ENCODE data around the gene RASGEF1C.

RASGEF1C gene

DNA sequence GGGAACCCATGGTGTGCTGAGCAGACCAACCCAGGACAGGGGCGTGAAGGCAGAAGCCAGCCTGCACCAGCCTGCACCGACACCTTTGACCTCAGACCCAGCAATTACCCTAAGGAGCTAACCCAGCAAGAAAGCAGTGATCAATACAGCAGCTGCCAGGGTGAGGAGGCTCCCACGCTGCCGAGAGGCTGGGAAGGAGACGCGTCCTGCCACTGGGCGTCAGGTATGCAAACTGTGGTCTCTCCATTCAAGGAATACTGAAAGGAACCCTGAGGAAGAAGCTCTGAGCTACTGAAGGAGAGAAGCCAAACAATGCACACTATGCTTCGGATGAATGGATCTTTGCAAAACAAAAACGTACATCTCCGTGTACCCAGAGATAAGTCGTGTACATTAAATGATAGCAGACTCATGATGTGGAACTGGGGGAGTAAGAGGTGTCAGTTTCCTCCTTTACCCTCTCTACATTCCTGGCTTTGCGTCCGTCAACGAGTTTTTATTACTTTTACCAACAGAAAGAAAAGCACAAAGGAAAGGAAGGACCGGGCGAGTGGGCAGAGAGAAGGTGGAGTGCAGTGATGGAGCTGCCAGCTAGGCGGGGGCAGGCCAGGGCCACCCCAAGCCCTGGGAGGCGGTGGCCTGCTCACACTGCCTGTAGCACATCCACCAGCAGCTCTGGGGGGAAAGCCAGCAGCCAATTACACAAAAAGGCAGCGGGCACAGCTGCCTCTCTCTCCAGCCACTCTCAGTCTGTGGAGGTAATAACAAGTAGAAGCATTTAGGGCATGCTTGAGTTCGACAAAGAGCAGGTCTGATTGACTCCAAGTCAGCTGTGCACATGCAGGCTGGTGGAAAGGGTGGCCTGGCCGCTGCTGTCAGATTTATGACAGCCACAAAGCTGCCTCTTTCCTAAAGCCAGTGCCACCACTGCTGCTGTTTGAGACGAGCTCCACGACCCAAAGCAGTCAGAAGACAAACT is 29.3 kb downstream of the RASGEF1C start:
- DNase-seq (ENCODE audit: low read depth), result no peak

DNA sequence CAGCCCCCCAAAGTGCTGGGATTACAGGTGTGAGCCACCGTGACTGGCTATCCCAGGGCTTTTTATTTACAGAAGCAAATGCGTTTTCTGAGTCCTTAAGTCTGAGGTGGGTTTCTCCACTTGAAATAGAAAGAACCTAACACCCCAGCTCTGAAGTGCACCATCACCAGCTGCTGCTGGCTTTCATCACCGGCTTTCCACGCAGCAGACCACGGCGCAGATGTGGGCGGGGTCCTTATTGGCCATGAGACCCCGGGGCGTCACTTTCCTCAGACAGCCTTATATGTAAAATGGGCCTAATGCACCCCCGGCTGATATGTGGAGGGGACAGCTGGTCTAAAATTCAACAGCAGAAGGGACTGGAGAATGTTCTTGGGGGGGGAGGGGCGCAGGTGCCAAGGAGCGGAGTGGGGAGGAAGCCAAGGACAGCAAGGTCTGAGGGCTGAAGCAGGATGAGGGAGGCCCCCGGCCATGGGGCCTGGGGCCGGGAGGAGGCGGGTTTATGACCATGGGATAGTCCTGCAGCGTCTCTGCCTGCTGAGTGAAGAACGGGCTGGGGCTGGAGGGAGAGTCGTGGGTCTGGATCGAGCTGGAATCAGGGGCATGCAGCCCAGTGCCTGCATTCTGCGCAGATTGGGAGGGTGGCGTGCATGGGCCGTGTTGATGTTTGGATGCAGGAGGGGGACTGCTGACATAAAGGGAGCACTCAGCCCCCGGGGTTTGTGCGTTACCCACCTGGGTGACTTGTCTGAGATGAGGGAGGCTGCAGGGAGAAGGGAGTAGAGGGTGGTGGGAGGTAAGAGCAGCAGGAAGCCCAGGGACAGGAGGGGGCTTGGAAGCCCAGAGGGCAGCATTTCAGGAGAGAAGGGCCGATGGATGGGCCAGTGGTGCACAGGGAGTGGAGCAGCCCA is 30.2 kb downstream of the RASGEF1C start:
- no peak for DNase-seq (ENCODE audit: low read depth)

DNA sequence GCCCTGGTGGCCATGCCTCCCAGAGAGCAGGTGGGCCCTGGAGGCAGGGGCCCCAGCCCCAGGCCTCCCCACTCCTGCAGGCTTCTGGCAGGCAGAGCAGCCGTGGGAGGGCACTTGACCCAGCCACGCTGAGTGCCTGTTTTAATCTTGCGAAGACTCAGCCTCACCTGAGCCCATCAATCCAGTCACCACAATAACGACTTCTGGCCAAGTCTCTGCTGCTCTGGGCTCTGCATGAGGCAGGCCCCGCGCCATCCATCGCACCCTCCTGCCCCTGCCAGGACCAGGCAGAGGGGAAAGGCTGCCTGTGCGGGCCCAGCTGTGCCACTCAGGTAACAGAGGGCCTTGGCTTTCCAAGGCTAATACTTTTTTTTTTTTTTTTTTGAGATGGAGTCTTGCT is 32.8 kb downstream of the RASGEF1C start:
- DNase-seq (ENCODE audit: low read depth), result no peak

DNA sequence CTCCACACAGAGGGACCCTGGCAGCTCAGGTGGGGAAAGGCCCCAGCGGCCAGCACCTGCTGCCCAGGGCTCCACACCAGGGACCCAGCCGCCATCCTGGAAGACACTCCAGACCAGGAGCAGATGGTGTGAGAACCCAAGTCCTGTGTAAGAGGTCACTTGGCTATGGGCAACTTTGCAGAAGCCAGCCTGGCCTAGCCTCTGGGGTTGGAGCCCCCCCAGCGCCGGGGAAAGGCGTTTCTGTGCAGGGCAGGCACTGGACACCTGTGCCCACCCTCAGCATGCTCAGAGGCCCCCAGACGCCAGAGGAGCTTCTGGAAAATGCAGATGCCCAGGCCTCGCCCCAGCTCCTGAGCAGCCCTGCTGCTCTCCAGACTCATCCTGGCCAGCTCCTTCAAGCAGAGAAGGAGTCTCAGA is 34.0 kb downstream of the RASGEF1C start:
- no peak for DNase-seq (ENCODE audit: low read depth)

DNA sequence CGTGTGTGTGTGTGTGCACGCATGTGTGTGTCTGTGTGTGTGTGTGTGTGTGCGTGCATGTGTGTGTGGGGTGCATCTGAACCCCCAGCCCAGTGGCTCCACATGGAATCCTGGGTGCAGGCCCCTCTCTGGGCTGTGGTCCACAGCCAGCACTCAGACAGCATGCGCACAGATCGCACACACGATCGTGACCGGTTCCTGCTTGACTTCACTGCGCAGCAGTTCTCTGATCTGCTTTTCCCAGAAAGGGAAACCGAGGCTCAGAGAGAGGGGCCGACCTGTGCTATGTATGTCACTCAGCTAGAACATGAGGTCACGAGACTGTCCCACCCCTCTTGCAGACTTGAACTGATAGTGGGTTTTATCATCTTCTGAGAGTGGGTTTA is 34.4 kb downstream of the RASGEF1C start:
- no peak for DNase-seq (ENCODE audit: low read depth)

DNA sequence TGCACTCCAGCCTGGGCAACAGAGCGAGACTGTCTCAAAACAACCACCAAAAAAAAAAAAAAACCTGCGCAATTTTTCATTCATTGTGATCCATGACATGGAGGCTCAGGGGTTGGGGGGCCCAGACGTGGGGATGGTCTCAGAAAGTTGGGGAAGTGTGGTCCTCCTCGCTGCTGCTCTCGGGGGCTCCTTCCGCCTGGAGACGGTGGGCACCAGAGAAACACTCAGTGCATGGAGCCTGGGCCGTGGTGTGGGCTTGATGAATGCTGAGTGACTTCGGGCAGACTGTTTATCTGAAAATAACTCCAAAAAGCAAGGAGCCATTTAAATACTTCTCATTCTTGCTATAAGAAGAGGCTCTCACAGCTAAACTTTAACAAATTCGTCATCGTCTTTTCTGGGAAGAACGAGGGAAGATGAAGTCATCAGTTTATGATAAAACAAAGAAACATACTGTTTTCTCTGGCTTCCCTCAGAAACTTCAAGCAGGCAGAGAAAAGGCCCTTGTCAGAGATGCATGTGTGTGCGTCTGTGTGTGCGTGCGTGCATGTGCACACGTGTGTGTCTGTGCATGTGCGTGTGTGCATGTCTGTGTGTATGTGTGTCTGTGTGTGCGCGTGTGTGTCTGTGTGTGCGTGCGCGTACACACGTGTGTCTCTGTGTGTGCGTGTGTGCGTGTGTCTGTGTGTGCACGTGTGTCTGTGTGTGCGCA is 35.0 kb downstream of the RASGEF1C start:
- DNase-seq (ENCODE audit: low read depth), result no peak

DNA sequence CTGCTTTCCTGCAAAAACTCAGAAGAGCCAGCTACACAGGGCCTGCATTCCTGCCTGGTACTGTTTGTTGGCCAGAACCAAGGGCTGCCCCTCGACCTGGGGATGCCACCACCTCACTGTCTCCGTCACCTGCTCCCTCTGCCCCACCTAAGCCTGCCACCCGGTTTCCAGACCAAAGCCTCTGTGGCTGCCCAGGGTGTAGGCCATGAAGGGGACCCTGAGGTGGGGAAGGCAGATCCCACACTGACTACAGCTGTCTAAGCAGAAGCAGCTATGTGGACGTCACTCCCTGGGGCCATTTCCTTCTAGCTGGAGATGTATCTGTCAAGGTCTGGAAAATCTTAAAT is 35.8 kb downstream of the RASGEF1C start:
- DNase-seq (ENCODE audit: low read depth), result no peak

DNA sequence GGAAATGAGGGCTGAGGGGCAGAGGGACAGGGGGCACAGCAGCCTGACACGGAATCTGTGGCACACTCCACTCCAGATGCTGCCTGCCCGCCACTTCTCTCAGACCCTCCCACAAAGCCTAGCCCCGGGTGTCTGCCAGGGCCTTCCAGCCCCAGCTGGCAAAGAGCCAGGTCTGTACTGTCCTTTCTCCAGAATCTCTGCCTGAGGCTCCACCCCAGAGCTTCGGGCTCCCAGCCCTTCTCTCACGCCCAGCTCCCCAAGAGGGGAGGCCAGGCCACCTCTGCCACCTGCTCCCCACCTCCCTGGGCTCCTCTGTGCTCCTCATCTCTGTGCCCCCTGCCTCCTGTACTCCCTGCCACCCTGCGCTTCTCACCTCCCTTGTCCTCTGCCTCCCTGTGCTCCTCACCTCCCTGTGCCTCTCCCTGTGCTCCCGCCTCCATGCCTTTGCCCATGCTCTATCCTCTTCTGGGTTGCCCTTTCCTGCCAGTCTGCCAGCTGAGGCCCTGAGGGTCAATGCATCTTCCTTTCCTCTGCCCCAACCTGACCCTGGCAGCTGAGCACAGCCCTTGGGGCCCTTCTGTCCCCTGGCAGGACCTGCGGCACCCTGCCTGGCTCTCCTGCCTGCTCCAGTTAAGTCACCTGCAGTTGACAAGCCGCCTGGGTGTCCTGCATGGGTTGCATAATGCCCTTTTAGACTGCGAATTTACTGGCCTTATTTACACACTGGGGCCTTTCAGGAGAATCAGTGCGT is 36.4 kb downstream of the RASGEF1C start:
- no peak for DNase-seq (ENCODE audit: low read depth)

DNA sequence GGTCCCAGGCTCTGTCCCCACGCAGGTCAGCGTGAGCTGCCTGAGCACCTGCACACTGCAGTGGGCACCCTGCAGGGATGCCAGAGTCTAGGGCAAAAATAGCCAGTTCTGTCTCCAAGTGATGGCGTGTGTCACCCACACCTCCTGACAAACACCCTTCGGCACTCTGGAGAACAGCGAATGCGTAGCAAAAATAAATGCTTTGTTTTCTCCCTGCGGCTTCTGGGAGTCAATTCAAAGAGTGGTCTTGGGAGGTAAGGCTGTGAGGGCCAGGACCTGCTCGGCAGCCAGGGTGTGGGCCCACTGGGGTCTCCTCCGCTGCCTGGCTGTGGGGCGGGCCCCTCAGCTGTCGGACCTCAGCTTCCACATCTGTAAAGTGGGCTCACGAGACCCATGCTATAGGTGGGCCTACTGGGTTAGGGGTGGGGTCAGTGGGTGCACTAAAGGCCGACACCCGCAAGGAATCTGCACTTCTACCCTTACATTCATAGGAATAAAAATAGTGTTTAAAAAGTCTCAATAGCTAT is 37.4 kb downstream of the RASGEF1C start:
- no peak for DNase-seq (ENCODE audit: low read depth)

DNA sequence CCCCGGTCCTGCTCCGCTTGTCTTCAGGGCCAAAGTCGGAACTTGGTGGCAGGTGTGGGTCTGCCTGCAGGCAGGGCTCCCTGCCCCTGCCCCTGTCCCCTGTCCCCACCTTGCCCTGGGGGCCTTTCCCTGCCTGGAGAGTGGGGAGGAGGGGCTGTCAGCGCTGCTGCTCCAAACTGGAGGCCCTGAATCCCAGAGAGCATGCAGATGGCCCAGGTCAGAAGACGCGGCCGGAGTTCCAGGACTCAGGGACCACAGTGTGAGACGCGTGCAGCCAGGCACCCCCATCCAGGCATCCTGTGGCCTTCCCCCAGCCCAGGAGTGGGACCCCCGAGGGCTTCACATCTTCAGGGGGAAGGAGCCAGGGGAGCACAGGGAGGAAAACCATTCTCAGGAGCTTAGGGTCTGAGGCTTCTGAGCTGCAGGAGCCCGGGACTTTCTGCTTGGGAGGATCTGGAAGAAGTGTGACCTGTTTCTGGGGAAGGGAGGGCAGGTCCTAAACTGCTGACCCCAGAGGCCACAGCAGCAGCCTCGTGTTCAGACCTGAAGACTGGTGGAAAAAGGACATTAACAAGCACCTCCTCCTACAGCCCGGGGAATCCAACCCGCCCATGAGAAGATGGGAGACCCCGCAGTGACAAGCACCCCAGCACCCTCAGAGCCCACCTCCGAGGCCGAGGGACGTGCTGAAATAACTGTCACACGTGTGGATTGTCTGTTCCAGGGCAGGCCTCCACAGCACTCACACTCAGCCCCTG is 38.0 kb downstream of the RASGEF1C start:
- DNase-seq (ENCODE audit: low read depth), result no peak

DNA sequence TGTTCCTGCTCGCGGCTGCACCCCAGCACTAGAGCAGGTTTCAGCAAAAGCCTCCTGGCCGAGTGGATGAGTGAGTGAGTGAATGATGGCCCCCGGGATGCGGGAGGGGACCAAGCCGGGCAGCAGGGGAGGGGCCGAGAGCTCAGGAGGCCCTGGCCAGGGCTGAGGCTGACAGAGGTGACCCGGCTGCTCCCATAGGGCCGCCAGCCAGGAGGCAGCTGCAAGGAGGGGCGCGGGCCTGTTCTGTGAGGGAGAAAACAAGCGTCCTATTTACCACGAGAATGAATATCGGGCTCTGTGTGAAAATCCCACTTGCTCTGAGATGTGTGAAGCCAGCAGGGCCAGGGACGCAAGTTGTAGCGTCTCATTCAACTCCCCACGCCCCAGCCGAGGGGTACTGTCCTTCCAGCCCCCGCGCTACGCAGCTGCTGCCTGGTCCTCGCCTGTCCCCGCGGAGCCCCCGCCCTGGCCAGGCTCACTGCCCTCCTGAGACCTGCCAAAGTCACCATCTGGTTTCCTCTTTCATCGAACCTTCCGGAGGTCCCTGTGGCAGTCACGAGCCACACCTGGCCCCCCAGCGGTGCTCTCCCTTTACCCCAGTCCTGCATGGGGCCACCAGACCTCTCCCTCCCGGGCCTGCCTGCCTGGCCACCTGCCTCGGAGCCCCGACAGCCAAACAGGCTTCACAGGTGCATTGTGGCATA is 38.8 kb downstream of the RASGEF1C start:
- no peak for DNase-seq (ENCODE audit: low read depth)

DNA sequence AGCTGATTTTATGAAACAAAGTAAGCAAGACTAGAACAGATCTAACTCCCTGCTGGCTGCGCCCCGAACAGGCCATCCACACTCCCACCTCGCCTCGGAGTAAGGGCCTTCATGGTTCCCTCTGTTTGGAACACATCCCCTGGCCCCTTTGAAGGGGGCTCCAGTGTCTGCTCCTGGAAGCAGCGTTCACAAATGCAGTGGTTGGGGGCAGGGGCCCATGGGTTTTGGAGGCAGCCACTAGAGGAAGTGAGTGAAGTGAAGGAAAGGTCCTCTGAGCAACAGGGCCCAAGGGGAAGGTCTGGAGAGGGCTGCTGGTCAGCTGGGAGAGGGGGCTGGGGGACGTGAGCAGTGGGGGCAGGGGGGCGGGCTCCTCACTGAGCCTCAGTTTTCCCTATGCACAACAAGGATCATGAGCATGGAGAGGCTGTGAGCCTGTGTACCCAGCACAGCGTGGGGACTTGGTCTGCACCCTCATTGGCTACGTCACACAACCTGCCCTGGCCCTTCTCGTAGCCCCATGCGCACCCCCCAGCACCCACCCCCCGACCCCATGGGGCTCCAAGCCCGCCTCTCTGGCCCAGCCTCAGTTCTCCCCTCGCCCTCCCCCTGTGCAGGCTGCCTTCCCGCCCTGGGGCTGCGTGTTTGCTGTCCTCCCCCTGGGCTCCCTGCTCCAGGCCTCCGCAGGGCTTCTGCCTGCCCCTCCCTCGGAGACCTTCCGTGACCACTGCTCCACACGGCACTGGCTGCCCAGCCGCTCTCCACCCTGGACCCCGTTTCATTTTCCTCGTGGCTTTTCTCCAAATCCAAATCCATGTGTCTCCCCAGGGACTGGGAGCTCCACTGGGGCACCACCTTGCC is 39.5 kb downstream of the RASGEF1C start:
- DNase-seq (ENCODE audit: low read depth), result no peak

DNA sequence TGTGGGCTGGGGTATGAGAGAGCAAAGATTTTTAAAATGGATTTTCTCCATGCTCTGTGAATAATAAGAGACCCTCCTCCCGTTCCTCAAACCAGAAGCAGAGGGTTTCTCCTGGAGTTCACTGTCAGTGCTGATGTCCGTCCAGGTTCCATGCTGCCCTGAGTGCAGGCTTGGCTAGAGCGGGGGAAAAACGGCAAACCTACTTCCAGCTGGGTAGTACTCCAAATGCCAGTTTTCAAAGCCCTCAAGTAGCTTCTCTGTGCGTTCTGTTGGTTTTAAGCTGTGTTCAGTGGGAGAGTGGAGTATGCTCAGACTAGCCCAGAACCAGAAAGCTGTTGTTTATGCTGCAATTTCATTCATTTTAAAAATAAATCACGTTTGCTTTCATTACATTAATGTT is 40.3 kb downstream of the RASGEF1C start:
- DNase-seq (ENCODE audit: low read depth), result no peak

DNA sequence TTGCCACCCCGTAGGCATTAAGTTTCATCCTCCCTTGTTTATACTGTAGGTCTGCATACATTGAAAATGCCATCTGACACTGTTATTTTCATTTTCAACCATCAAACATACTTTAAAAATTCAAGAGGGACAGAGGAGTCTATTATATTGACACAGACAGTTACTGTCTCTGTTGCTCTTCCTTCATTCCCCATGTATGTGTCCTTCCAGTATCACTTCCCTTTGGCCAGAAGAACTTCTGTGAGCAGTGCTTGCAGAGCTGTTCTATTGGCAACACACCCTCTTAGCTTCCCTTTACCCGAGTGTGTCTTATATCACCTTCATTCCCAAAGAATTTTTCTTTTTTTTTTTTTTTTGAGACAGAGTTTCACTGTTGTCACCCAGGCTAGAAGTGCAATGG is 42.8 kb downstream of the RASGEF1C start:
- DNase-seq (ENCODE audit: low read depth), result no peak

DNA sequence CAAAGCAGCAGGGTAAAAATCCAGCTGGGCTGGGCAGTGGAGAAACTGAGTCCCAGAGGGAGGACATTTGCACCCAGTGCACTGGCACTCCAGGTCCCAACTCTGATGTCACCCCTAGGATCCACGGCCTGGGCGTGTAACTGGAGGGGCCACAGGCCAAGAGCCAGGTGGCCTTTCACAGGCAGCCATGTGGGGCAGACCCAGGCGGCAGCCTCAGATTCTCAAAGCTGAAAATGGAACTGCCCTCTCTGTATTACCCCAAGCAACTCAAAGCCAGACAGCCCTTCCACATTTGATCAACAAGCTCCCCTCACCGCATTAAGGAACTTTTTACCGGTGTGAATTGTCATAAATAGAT is 46.7 kb downstream of the RASGEF1C start:
- no peak for DNase-seq (ENCODE audit: low read depth)

DNA sequence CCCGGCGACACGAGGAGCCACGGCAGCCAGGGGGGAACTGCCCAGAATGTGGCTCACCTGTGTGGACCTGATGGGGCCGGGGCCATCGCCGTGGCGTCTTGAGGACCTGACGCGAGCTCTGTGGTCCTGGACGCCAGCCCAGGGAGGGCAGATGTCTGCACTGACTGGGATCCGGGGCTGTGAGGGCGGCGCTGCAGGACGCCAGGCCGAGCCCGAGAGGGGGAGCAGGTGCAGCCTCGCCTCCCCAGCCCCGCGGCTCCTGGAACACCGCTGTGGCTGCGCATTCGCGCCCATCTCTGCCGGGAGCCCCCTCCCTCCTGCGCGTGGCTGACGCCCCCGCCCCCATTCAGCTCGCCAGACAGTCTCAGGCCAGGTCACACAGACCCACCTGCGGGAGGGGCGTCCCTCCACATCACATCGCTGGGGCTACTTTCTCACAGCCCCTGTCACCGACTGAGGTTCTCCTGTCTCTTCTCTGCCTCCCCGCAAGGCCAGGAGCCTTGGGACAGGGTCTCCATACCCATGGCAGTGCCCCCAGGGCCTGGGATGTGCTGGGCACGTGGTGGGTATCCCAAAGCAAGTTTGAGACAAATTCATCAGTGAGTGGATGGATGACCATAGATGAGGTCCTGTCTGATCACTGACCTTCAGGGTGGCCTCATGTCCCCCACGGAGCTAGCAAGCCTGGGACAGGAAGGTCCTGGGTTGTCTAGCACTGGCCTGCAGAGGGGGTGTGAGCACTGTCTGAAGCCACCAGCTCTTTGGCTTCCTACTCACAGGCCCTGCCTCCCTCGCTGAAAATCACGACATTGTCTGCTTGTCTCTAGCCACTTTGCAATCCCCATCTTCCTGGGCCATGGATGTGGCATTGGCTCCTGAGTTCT is 47.3 kb downstream of the RASGEF1C start:
- DNase-seq (ENCODE audit: low read depth), result no peak

DNA sequence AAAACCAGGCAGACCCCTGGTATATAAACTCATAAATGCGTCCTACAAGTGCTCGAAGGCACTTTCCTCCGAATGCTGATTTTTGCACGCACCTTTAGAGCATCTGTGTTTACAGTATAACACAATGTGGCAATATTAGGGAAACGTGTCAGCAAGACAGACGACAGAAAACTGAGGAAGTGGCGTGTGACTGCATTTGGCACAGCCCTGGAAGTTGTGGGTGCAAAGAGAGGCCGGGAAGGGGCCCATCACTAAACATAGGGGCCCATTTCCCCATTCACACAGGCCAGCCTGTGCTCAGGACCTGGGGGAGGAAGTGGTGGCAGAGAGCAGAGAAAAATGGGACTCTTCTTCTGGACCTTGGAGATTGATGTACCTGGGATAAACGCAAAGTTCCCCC is 48.2 kb downstream of the RASGEF1C start:
- no peak for DNase-seq (ENCODE audit: low read depth)

DNA sequence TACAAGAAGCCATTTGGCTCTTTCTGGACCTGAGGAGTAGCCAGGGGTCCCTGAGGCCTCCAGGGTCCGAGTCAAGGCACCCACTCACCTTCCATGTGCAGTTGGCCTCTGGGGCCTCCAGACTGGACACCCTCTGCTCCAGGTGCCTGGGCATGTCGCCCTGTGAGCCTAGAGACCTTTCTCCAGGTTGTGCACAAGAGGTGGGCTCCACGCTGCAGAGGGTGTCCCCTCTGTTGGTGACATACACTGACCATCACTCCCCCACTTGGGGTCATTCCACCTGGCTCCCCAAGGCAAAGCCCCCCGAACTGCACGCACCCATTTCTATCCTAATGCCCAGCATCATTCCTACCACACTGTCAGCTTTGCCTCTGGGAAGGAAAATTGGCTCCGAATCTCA is 48.8 kb downstream of the RASGEF1C start:
- no peak for DNase-seq (ENCODE audit: low read depth)

Measured in activated T-cell treated with anti-CD3 and anti-CD28 coated beads for 48 hours (primary cell).